Loucy (cell line): ENCODE results near the gene SPATA17.

Source experiments
- CTCF ChIP-seq: fragments of 200-600 bp; sonication (generic); conservative IDR thresholded peaks from 2 replicates; pipeline ENCODE4 v1.5.1; 2014; ENCODE audit warnings: mild to moderate bottlenecking, antibody characterized with exemption, low read length
- EZH2phosphoT487 ChIP-seq: fragments of 200-600 bp; IDR thresholded peaks from 2 replicates; pipeline ENCODE4 v1.6.1; 2018; ENCODE audit warnings: antibody characterized with exemption, mild to moderate bottlenecking, moderate library complexity, borderline replicate concordance

DNA sequence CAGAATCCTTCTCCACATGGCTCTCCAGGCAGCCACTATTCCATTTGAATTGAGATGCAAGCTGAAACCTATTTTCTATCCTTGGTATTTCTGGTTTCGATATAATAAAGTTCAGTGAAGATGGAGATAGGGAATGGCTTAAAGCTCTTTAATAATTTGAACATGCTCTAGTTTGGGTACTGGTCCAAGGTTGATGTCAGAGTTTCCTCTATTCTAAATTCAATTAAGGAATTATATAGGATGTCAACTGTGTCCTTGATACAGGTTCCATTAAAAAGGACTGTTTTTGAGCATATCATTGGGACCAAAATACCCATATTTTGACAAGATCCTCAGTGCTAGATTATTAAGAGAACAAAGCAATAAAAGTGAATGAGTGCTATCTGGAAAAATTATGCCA, 245.3 kb downstream of the SPATA17 start:
- no peak for TF ChIP-seq CTCF
- TF ChIP-seq EZH2phosphoT487: no peak
